Kidney capillary endothelial cell (primary cell): ENCODE data around the gene FAM78B.
A peak's percentile ranks its signal among the peaks of the same experiment; 100 is the strongest.

Experiments used
- DNase-seq: peaks from one replicate; pipeline ENCODE4 v3.0.0-alpha.2; 2018; ENCODE audit warnings: low spot score

FAM78B gene

GRCh38 chr1:166164995-166165660 is 1.7 kb downstream of the FAM78B start:
- DNase-seq, result peak; percentile 54

- DNase-seq, result no peak
Measured at GRCh38 chr1:166164646-166164994, 2.2 kb downstream of the FAM78B start.

DNA sequence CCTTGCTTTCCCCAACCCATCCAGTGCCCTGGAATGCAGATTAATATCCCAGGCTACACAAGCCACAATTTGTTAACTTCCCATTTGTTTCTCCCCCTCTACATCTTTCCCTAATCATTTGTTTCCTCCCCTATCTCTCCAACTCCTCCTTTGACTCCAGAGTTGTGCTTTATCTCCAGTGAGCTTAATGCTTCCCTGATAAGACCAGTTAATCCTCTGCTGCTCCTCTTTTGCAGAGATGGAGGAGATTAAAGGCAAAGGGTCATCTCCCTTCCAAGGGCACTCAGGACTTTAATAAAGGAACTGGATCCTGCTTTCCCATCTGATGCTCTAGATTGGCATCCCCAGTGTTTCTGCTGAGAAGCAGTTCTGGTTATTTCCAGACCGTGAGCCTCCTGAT is 7.1 kb downstream of the FAM78B start:
- no peak for DNase-seq

DNA sequence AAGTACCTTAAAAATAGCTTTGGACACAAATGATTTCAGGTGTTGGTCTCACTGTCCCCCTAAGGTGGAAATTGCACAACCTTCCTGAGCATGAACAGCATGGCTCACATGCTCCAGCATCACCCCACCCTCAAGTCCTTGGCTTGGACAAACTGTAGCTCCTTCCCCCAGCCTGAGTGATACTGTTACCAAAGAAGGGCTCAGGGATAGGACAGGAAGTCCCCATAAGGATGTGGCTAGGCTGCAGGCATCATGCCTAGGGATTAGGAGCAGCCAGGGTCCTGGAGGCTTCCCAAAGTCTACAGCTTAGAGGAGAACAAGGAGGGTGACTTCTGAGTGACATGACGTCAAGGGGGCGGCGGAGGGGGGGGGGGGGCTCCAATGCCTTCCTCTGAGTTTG is 10.1 kb downstream of the FAM78B start:
- DNase-seq, result no peak

GRCh38 chr1:166155108-166155507 is 11.7 kb downstream of the FAM78B start:
- DNase-seq, result no peak

- DNase-seq, result no peak
Measured at GRCh38 chr1:166153525-166154314, 13.1 kb downstream of the FAM78B start.

DNA sequence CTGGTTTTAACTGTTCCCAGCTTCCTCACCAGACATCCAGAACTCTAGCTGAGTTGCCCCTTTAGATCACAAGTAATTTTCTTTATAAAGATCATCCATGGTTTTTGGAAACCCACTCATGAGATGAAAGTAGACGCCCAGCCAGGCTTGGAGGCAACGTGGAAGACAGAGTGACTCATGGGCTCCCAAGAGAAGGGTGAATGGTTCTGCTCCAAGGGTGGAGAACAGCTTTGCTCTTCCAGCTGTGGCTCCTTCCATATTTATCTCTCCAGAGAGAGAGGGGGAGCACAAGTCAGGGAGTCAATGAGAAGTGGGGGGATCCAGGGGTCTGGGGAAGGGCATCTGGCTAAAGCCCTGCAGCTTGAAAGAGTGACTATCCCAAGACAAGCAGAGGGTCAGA is 13.8 kb downstream of the FAM78B start:
- DNase-seq, result no peak

- no peak for DNase-seq
Measured at GRCh38 chr1:166151804-166152203, 15.0 kb downstream of the FAM78B start.

DNA sequence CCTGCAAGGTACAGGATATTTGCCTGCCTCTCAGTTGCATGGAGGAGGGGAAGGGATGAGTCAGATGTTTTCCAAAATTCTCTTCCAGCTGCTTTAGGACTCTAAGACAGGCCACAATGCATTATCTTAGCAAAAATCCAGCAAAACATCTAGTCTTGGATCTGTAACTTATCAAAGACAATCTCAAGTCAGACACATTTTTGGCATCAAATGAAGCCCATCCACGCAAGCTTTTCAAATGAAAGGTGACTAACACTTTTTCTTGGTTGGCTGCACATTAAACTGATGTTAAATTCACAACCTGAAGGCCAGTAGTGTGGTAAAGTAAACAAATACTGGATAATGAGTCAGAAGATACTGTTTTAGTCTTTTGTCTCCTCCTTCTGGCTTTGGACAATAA is 21.3 kb downstream of the FAM78B start:
- no peak for DNase-seq

DNA sequence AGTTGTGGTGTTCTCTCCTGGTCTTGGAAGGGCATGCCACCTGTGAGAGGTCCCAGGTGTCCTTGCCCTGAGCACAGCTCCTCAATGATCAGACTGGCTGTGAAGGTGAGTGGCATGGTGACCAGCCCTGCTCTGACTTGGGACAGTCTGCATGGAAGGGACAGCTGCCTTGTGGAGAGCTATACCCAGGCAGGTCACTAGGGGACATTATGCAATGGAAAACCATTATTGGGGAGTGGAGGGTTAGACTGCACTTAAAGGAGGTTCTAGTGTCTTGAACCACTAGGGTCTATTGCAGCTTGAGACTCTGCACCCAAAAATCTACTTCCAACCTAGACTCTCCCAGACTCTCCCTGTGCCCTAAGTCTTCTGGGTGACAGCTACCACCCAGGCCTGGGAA is 24.8 kb downstream of the FAM78B start:
- DNase-seq, result no peak

GRCh38 chr1:166140251-166140650 is 26.6 kb downstream of the FAM78B start:
- DNase-seq, result no peak

DNA sequence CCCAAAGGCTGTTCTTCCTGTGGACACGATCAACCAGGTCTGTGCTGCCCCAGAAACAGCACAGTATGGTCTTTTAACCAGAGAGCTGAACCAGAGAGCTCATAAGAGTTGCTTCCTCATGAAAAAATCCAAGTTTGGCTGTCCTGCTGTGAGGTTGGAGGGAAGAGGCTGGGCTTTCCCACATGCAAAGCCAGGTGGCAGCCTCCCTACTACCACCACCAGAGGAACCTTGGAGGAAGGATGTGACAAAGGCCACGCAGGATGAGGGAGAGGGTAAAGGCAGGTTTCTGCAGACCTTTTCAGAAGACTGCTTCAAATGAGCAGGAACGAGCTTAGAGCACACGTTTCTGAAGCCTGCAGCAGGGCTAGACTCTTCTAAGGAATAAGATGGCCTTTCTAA is 27.1 kb downstream of the FAM78B start:
- no peak for DNase-seq

DNA sequence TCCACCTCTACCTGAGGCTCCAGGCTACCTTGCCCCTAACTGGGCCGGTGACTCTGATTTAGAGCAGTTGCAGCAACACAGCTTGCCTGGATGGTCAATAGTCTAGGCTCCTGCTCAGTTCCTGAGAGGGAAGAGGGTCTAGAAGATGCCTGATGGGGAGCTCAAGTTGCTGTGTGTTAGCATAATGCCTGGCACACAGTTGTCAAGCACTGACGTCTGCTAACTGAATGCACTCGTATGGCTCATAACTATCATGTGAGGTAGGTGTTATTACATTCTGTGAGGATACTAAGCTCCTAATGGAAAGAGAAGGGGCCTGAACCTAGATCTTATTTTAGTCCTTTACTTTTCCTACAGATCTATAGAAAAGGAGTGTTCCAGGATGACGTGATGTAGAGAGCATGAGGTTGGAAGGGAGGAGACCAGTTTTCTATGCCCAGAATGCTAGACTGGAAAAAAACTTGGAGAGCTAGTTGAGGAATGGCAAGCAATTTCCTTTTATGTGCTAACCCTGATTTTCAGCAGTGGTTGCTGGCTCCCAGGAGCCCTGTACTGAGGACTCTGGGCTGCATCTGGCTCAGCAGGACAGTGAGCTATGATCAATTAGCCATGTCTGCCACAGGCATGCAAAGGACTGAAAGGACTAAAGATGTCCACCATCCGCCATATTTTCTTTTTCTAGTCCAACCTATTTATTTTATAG is 30.0 kb downstream of the FAM78B start:
- no peak for DNase-seq

DNA sequence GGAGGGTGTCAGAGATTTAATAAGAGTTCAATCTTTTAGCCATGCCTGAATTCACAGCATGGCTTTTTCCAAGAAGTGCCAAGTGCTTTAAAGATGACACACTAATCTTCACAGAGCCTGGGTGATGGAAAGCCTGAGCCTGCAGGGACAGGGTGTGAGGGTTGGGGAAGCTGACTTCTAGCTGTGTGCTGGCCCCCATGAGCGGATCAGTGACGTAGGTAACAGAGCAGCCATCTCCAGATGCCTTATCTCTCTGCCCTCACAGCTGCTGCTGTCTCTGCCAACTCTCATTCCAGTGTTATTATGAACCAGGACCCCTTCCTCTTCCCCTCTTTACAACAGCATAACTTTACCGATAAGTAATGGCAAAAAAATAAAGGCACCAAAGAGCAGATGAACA is 30.6 kb downstream of the FAM78B start:
- no peak for DNase-seq

- DNase-seq, result no peak
Measured at GRCh38 chr1:166133857-166134256, 32.9 kb downstream of the FAM78B start.

DNA sequence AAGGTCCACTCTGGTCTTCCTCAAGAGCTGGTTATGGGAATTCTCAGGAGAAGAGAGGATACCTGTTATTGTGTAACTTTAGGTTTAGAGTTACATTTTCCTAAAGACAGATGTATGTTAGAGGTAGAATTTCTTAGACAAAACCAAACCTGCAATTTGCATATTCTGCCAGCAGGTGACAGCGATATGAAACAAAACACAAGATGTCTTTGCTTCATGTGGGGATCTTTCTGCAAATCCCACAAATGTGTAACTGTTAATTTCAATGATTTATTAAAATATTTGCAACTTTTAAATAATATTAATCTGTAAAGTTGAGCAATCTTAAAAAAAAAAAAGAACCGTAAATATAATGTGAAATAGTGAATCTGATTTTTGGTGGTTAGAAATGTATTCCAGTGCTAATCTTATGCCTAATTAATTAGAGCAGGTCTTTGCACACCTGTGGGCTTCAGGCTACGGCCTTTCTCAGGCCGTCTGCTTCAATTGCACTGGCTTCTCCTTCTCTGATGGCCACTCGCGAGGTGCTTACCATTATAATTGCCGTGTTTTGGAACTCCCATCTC is 33.4 kb downstream of the FAM78B start:
- DNase-seq, result no peak

DNA sequence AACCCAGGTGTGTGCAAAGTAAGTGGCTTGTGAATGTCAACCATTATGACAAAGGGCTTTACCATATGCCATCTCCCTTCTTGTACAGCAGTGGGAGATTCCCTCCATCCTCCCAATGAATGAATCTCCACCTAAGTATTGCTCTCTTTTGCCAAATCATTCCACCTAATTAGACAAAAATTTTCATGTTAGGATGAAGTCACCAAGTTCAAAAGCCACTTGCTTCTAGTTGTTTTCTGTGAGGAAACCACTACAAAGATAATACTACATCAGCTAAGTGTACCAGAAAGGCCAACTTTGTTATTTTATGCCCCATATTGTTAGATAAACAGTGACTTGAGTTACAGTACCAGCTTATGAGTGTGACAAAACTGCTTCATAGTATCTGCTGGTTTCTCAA is 34.3 kb downstream of the FAM78B start:
- no peak for DNase-seq

GRCh38 chr1:166129006-166129405 is 37.8 kb downstream of the FAM78B start:
- no peak for DNase-seq

DNA sequence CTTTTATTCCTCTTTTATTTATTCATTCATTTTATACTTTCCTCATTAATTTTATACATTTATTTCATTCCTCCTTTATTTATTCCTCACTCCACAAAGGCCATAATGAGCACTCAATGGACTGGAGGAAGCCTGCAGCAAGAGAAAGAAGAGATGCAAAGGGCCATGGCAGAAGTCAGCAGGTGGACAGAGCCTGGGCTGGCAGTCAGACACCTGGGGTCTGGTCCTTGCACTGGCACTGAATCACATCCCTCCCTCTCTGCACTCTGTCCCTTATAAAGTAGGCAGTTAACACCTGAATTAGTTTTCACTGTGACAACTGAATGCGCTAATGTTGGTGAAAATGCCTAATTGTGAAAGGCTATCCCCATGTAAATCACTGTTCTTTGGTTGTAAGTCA is 38.6 kb downstream of the FAM78B start:
- no peak for DNase-seq

DNA sequence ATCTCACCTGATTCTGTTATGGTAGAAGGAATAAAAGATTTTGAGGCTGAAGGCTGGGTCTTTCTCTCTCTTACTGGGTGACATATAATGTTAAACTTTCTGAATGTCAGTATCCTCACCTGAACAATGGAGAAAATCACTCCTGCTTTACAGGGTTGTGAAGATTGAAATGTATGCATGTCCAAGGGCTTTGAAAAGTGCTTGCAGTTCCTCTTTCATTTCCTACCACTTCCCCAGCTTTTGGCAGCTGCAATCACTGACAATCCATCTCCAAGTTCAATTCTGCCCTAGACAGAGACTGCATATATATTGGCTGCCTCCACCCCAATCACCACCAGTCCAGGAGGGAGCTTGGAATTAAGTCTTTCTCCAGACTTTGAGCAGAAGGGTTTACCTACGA is 39.8 kb downstream of the FAM78B start:
- no peak for DNase-seq

- DNase-seq, result no peak
Measured at GRCh38 chr1:166122873-166123466, 43.8 kb downstream of the FAM78B start.

DNA sequence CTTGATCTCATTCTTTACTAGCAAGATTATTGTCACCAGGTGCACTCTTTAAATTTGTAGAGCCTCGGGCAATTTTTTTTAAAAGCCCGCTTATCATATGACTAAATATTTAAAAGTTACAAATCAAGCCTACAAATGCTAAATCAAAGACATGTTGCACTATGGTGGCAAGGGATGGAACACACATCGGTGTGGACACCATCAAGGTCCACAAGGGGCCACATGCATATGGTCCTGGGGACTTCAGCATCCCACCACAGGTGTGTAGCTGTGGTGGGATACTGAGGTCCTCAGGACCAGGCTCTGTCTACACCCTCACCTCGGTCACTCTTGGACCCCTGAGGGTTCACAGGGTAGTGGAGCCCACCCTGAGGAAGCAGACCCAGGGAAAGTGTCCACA is 45.8 kb downstream of the FAM78B start:
- DNase-seq, result no peak

GRCh38 chr1:166120281-166120680 is 46.5 kb downstream of the FAM78B start:
- DNase-seq, result no peak
